H9 (cell line): ENCODE measurements around the gene CSMD2. TPM values are rescaled to one million over a fixed set of nuclear protein-coding genes. Genes with fewer than 3 reads are reported as not detected.

ENCODE experiments used
- DNase-seq: peaks from one replicate; pipeline ENCODE4 v3.0.0-alpha.2; 2017
- H2AFZ ChIP-seq: one replicate; pipeline ENCODE4 v1.6.1; 2013; ENCODE audit warnings: mild to moderate bottlenecking, low read length, control low read depth, moderate library complexity
- H2AK5ac ChIP-seq: 2 replicates; pipeline ENCODE4 v1.6.1; 2013; ENCODE audit warnings: low read length, control low read depth, mixed read lengths; ENCODE audit not compliant: insufficient read length
- H2BK120ac ChIP-seq: one replicate; pipeline ENCODE4 v1.6.1; 2013; ENCODE audit warnings: low read depth, mild to moderate bottlenecking, low read length, control low read depth, inconsistent platforms; ENCODE audit not compliant: poor library complexity, severe bottlenecking
- H2BK12ac ChIP-seq: 2 replicates; pipeline ENCODE4 v1.6.1; 2013; ENCODE audit warnings: low read length, control low read depth, mixed read lengths, low read depth; ENCODE audit not compliant: insufficient read length
- H2BK15ac ChIP-seq: 2 replicates; pipeline ENCODE4 v1.6.1; 2013; ENCODE audit warnings: low read depth, low read length, control low read depth
- H2BK20ac ChIP-seq: one replicate; pipeline ENCODE4 v1.6.1; 2013; ENCODE audit warnings: low read depth, mild to moderate bottlenecking, low read length, control low read depth, inconsistent platforms; ENCODE audit not compliant: poor library complexity, severe bottlenecking
- H2BK5ac ChIP-seq: 2 replicates; pipeline ENCODE4 v1.6.1; 2013; ENCODE audit warnings: low read length, control low read depth, mixed read lengths; ENCODE audit not compliant: insufficient read length
- H3K14ac ChIP-seq: 2 replicates; pipeline ENCODE4 v1.6.1; 2013; ENCODE audit warnings: low read length, control low read depth; ENCODE audit not compliant: insufficient read depth
- H3K18ac ChIP-seq: 2 replicates; pipeline ENCODE4 v1.6.1; 2013; ENCODE audit warnings: low read depth, mild to moderate bottlenecking, mixed read lengths, low read length, control low read depth; ENCODE audit not compliant: insufficient read length
- H3K23ac ChIP-seq: 2 replicates; pipeline ENCODE4 v1.6.1; 2013; ENCODE audit warnings: low read length, control low read depth, mixed read lengths, low read depth; ENCODE audit not compliant: insufficient read length
- H3K23me2 ChIP-seq: 2 replicates; pipeline ENCODE4 v1.6.1; 2013; ENCODE audit warnings: low read depth, mild to moderate bottlenecking, mixed read lengths, low read length, control low read depth; ENCODE audit not compliant: insufficient read length, poor library complexity, severe bottlenecking
- H3K27ac ChIP-seq: 2 replicates; pipeline ENCODE4 v1.5.1; 2013; ENCODE audit warnings: low read length, control low read depth, mixed read lengths, low read depth; ENCODE audit not compliant: insufficient read length
- H3K27me3 ChIP-seq: 2 replicates; pipeline ENCODE4 v1.6.1; 2013; ENCODE audit warnings: low read length, control low read depth, inconsistent platforms; ENCODE audit not compliant: insufficient read depth
- H3K4ac ChIP-seq: 2 replicates; pipeline ENCODE4 v1.6.1; 2013; ENCODE audit warnings: low read depth, mild to moderate bottlenecking, control low read depth, inconsistent platforms, low read length, moderate library complexity
- H3K4me1 ChIP-seq: 2 replicates; pipeline ENCODE4 v1.6.1; 2013; ENCODE audit warnings: low read length, control low read depth, inconsistent platforms; ENCODE audit not compliant: insufficient read depth
- H3K4me2 ChIP-seq: 2 replicates; pipeline ENCODE4 v1.6.1; 2013; ENCODE audit warnings: low read length, control low read depth, mixed read lengths; ENCODE audit not compliant: insufficient read length, insufficient read depth
- H3K56ac ChIP-seq: 2 replicates; pipeline ENCODE4 v1.6.1; 2013; ENCODE audit warnings: low read depth, mild to moderate bottlenecking, mixed read lengths, low read length, control low read depth; ENCODE audit not compliant: insufficient read length
- H3K79me1 ChIP-seq: 2 replicates; pipeline ENCODE4 v1.6.1; 2013; ENCODE audit warnings: low read depth, mild to moderate bottlenecking, moderate library complexity, low read length, control low read depth, inconsistent platforms; ENCODE audit not compliant: insufficient read depth, poor library complexity, severe bottlenecking
- H3K79me2 ChIP-seq: 2 replicates; pipeline ENCODE4 v1.6.1; 2013; ENCODE audit warnings: low read length, control low read depth, inconsistent platforms; ENCODE audit not compliant: insufficient read depth
- H3K9ac ChIP-seq: 2 replicates; pipeline ENCODE4 v1.6.1; 2013; ENCODE audit warnings: low read length, control low read depth, mixed read lengths; ENCODE audit not compliant: insufficient read length; ENCODE audit errors: extremely low read depth
- H3K9me3 ChIP-seq: one replicate; pipeline ENCODE4 v1.6.1; 2013; ENCODE audit warnings: low read depth, low read length, inconsistent platforms; ENCODE audit not compliant: control insufficient read depth
- H3T11ph ChIP-seq: one replicate; pipeline ENCODE4 v1.6.1; 2013; ENCODE audit warnings: mild to moderate bottlenecking, low read length, control low read depth, inconsistent platforms
- H4K20me1 ChIP-seq: one replicate; pipeline ENCODE4 v1.6.1; 2013; ENCODE audit not compliant: control insufficient read depth, insufficient read length, insufficient read depth
- H4K5ac ChIP-seq: 2 replicates; pipeline ENCODE4 v1.6.1; 2013; ENCODE audit warnings: low read depth, mild to moderate bottlenecking, mixed read lengths, low read length, control low read depth; ENCODE audit not compliant: insufficient read length
- H4K8ac ChIP-seq: replicated peaks from 2 replicates; pipeline ENCODE4 v1.6.1; 2013; ENCODE audit warnings: low read length, control low read depth, mixed read lengths, low read depth; ENCODE audit not compliant: insufficient read length
- H4K91ac ChIP-seq: 2 replicates; pipeline ENCODE4 v1.6.1; 2013; ENCODE audit warnings: low read depth, mild to moderate bottlenecking, moderate library complexity, mixed read lengths, low read length, control low read depth; ENCODE audit not compliant: insufficient read length
- H3K27ac Mint-ChIP-seq, 3 experiments: 2 replicates in 2 of 3; 3 replicates in 1 of 3; pipeline ENCODE4 v1.8.0; 2020 to 2021; ENCODE audit warnings: mixed read lengths in 3 of 3, mild to moderate bottlenecking in 1 of 3, moderate library complexity in 1 of 3
- H3K27me3 Mint-ChIP-seq: 2 replicates; pipeline ENCODE4 v1.8.0; 2021; ENCODE audit warnings: low read depth, mild to moderate bottlenecking, moderate library complexity, mixed read lengths
- H3K36me3 Mint-ChIP-seq, 3 experiments: 2 replicates in 2 of 3; 3 replicates in 1 of 3; pipeline ENCODE4 v1.8.0; 2020 to 2021; ENCODE audit warnings: low read depth in 3 of 3, mixed read lengths in 3 of 3; ENCODE audit not compliant: insufficient read depth in 1 of 3
- H3K4me1 Mint-ChIP-seq, 2 experiments: 2 replicates each; pipeline ENCODE4 v1.8.0; 2020; ENCODE audit warnings: mixed read lengths in 2 of 2
- H3K4me3 Mint-ChIP-seq, 2 experiments: 2 replicates in 1 of 2; 3 replicates in 1 of 2; pipeline ENCODE4 v1.8.0; 2020 to 2021; ENCODE audit warnings: mild to moderate bottlenecking in 2 of 2, mixed read lengths in 2 of 2, moderate library complexity in 1 of 2
- H3K9me3 Mint-ChIP-seq, 2 experiments: 2 replicates in 1 of 2; 3 replicates in 1 of 2; pipeline ENCODE4 v1.8.0; 2020; ENCODE audit warnings: mild to moderate bottlenecking in 2 of 2, mixed read lengths in 2 of 2, moderate library complexity in 1 of 2
- CTCF ChIP-seq: fragments of 200-600 bp; sonication (generic); conservative IDR thresholded peaks from 3 replicates; pipeline ENCODE4 v1.8.0; 2021; ENCODE audit warnings: antibody characterized with exemption, mild to moderate bottlenecking
- WGBS: extraction: QIAGEN DNeasy Blood & Tissue Kit; methylation state at CpG from one replicate; pipeline ENCODE4 v1.1.7; 2013; ENCODE audit warnings: missing lambda C conversion rate, low lambda C conversion rate, mixed read lengths; ENCODE audit not compliant: insufficient read length; ENCODE audit errors: extremely low coverage; 5-methylcytosine and 5-hydroxymethylcytosine counted together
- total RNA-seq: library from RNA; stranded (reverse); gene quantifications from 2 replicates; pipeline ENCODE4 v1.2.1, GENCODE V29; 2021

Gene CSMD2
- total RNA-seq, 1 experiment from 2014 or later, result 6.4 TPM

GRCh38 chr1:34049477-34049876 is 115.6 kb downstream of the CSMD2 start:
- Mint-ChIP-seq H3K4me3 (no peak overlapping the region), H3K4me1 (peaks cover 5% of the 10 kb centered on the region in 2 experiments), H3K27ac (no peak overlapping the region), H3K9me3 (peaks cover 0 to 4% of the 10 kb centered on the region in 2 experiments; a peak in 2 of 5 replicates), H3K27me3 (no peaks in the 10 kb centered on the region), H3K36me3 (peaks cover 0 to 22% (median 10%) of the 10 kb centered on the region in 3 experiments; a peak in 5 of 7 replicates)
- Histone ChIP-seq H3K4me1 (no peaks in the 10 kb centered on the region), H2BK20ac (no peak overlapping the region), H2BK12ac (no peak overlapping the region), H2BK5ac (no peak overlapping the region), H3K27ac (no peak overlapping the region), H2AFZ (no peak overlapping the region), H3K56ac (no peak overlapping the region), H3K18ac (no peak overlapping the region), H3K23me2 (no peaks in the 10 kb centered on the region), H3K9ac (no peak overlapping the region), H3K4me2 (no peak overlapping the region), H2BK120ac (no peak overlapping the region), H4K91ac (no peak overlapping the region), H3K14ac (no peak overlapping the region), H4K5ac (no peak overlapping the region), H2BK15ac (no peak overlapping the region), H3K9me3 (peaks cover 10% of the 10 kb centered on the region), H3K79me2 (no peaks in the 10 kb centered on the region), H3K4ac (no peak overlapping the region), H3K27me3 (no peaks in the 10 kb centered on the region), H4K20me1 (no peaks in the 10 kb centered on the region), H3K79me1 (no peaks in the 10 kb centered on the region), H2AK5ac (no peak overlapping the region), H3T11ph (no peak overlapping the region), H4K8ac (no peak overlapping the region), H3K23ac (no peak overlapping the region)
- TF ChIP-seq CTCF, result no peak
- DNase-seq, result no peak
- WGBS, result no CpG with 5 or more reads among the region's 2 CpGs
